Natural killer cell (primary cell): ENCODE measurements around the gene MYMX. TPM values are rescaled to one million over a fixed set of nuclear protein-coding genes. Genes with fewer than 3 reads are reported as not detected.

Experiments used
- ATAC-seq, 3 donors: fragments of 150-1000 bp in 2 of 3; fragments of 200-7000 bp in 1 of 3; cut with Tn5 transposase; 1 replicate in 1 of 3; 2 replicates in 2 of 3; pipeline ENCODE4 v1.10.0; 2021; ENCODE audit warnings: mild to moderate bottlenecking in 2 of 3, moderate library complexity in 2 of 3
- DNase-seq, 2 donors: peaks; one replicate each; pipeline versions ENCODE4 v3.0.0 to v3.0.0-alpha.2; 2013 to 2021; ENCODE audit warnings: mixed read lengths in 1 of 2
- H3K27ac ChIP-seq: one replicate; pipeline ENCODE4 v1.5.1; 2013; ENCODE audit warnings: mild to moderate bottlenecking, low read length
- H3K27me3 ChIP-seq: one replicate; pipeline ENCODE4 v1.6.1; 2013; ENCODE audit warnings: low read length; ENCODE audit not compliant: control insufficient read depth, insufficient read depth
- H3K36me3 ChIP-seq: one replicate; pipeline ENCODE4 v1.6.1; 2013; ENCODE audit warnings: low read length; ENCODE audit not compliant: control insufficient read depth, insufficient read depth
- H3K4me1 ChIP-seq: one replicate; pipeline ENCODE4 v1.6.1; 2013; ENCODE audit warnings: low read length; ENCODE audit not compliant: control insufficient read depth, insufficient read depth
- H3K4me3 ChIP-seq: one replicate; pipeline ENCODE4 v1.5.1; 2013; ENCODE audit warnings: low read length
- H3K9me3 ChIP-seq: one replicate; pipeline ENCODE4 v1.6.1; 2013; ENCODE audit warnings: low read length; ENCODE audit not compliant: control insufficient read depth, insufficient read depth
- H3K27ac Mint-ChIP-seq, 2 donors: one replicate each; pipeline ENCODE4 v1.8.0; 2022; ENCODE audit warnings: mild to moderate bottlenecking in 2 of 2, mixed read lengths in 2 of 2, moderate library complexity in 1 of 2
- H3K27me3 Mint-ChIP-seq, 2 donors: one replicate each; pipeline ENCODE4 v1.8.0; 2022; ENCODE audit warnings: low read depth in 2 of 2, mixed read lengths in 2 of 2
- H3K36me3 Mint-ChIP-seq: one replicate; pipeline ENCODE4 v1.8.0; 2022; ENCODE audit warnings: mixed read lengths
- H3K4me1 Mint-ChIP-seq, 2 donors: one replicate each; pipeline ENCODE4 v1.8.0; 2022; ENCODE audit warnings: mixed read lengths in 2 of 2
- H3K4me3 Mint-ChIP-seq: one replicate; pipeline ENCODE4 v1.8.0; 2022; ENCODE audit warnings: mild to moderate bottlenecking, moderate library complexity, mixed read lengths
- H3K9me3 Mint-ChIP-seq, 2 donors: one replicate each; pipeline ENCODE4 v1.8.0; 2022; ENCODE audit warnings: mixed read lengths in 2 of 2
- CTCF ChIP-seq: fragments of 200-600 bp; IDR thresholded peaks from one replicate; pipeline ENCODE4 v1.8.0; 2022; ENCODE audit warnings: antibody characterized with exemption
- WGBS: methylation state at CpG from one replicate; pipeline ENCODE4 v1.1.7; 2013; ENCODE audit warnings: missing lambda C conversion rate; ENCODE audit not compliant: insufficient coverage; 5-methylcytosine and 5-hydroxymethylcytosine counted together
- intact Hi-C: fragments of 100-400 bp; cut with micrococcal nuclease; formaldehyde crosslinking; loops from one replicate; pipeline ENCODE4 v1.14.2; 2022
- total RNA-seq, 4 donors: library from RNA; stranded (reverse); fragments of 120-200 nt in 1 of 4; gene quantifications; one replicate each; pipeline versions ENCODE4 v1.2.3 to v1.2.4, GENCODE V29; 2013 to 2022

Gene MYMX
- total RNA-seq, 3 donors from 2014 or later (not counting 1 experiment from before 2014, with no cell fraction given), result not detected

DNA sequence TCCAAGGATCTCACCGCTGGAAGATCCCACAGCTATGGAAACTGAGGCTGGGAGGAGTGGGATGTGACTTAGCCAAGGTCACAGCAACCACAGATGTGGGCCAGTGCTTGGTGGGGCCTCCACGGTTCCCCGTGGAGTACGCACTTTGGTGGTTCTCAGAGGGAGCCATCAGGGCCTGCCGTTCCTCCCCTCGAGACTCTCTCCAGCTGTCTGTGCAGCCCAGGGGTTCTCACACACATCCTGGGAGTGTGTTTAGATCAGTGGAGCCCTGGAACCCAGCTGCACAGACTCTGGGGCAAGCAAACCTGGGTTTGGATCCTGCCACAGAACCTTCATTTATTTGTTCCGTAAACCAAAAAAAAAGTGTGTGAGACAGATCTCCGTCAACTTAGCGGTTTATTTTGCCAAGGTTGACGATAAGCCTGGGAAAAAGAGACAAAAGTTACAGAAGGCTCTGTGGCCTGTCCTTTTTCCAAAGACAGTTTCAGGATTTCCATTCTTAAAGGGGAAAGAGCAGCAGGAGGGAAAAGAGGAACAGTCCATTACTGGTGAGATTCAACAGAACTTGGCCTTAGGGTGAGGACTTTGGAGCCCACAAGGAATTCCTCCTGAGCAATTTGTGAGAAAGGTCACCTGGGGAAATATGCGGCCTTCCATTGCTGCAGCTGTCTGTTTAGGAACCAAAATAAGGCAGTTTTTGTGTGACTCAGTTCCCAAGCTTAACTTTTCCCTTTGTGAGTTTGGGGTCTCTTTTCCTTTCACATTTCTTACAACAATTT lies 13.6 kb upstream of the MYMX start:
- H3K36me3 Mint-ChIP-seq, result no peaks in the 10 kb centered on the region
- no peak overlapping the region for H3K4me3 Mint-ChIP-seq
- no peaks in the 10 kb centered on the region for H3K9me3 ChIP-seq
- no peaks in the 10 kb centered on the region for H3K4me1 ChIP-seq
- H3K27me3 ChIP-seq, result no peaks in the 10 kb centered on the region
- no peaks in the 10 kb centered on the region for H3K4me1 Mint-ChIP-seq
- peaks cover 2 to 3% of the 10 kb centered on the region in 2 donors for H3K27me3 Mint-ChIP-seq
- intact Hi-C loops, result no loop called here
- ATAC-seq, result no peak
- no peaks in the 10 kb centered on the region for H3K9me3 Mint-ChIP-seq
- no peaks in the 10 kb centered on the region for H3K36me3 ChIP-seq
- no peak overlapping the region for H3K4me3 ChIP-seq
- no peak overlapping the region for H3K27ac Mint-ChIP-seq
- no peak for DNase-seq
- H3K27ac ChIP-seq, result no peak overlapping the region
- TF ChIP-seq CTCF, result no peak
- 94% methylated on average over 11 of the region's 11 CpGs for WGBS

DNA sequence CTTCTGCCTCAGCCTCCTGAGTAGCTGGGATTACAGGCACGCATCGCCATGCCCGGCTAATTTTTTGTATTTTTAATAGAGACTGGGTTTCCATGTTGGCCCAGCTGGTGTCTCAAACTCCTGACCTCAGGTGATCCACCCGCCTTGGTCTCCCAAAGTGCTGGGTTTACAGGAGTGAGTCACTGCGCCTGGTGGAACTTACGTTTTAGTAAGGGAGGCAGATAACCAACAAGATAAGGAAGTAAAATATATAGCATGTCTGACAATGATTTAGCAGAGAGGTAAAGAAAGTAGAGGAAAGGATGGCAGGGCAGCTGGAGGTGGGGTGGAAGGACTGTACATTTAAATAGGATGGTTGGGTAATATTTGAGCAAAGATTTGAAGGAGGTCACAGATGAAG lies 12.8 kb upstream of the MYMX start:
- Mint-ChIP-seq H3K27me3 (peaks cover 7 to 10% of the 10 kb centered on the region in 2 donors), H3K4me3 (no peak overlapping the region), H3K27ac (no peak overlapping the region), H3K36me3 (no peaks in the 10 kb centered on the region), H3K9me3 (no peaks in the 10 kb centered on the region), H3K4me1 (no peaks in the 10 kb centered on the region)
- Histone ChIP-seq H3K27me3 (no peaks in the 10 kb centered on the region), H3K27ac (no peak overlapping the region), H3K4me1 (no peaks in the 10 kb centered on the region), H3K9me3 (no peaks in the 10 kb centered on the region), H3K4me3 (no peak overlapping the region), H3K36me3 (no peaks in the 10 kb centered on the region)
- 89% methylated on average over 6 of the region's 6 CpGs for WGBS
- intact Hi-C loops, result no loop called here
- DNase-seq, result no peak
- ATAC-seq, result no peak
- no peak for TF ChIP-seq CTCF

GRCh38 chr6:44207966-44208365 lies 8.8 kb upstream of the MYMX start:
- no peak overlapping the region for H3K4me3 ChIP-seq
- no peak for DNase-seq
- no peaks in the 10 kb centered on the region for H3K9me3 ChIP-seq
- ATAC-seq, result no peak
- Mint-ChIP-seq H3K4me1 (no peaks in the 10 kb centered on the region), H3K9me3 (no peaks in the 10 kb centered on the region), H3K4me3 (no peak overlapping the region), H3K36me3 (no peaks in the 10 kb centered on the region), H3K27me3 (peaks cover 7 to 12% of the 10 kb centered on the region in 2 donors), H3K27ac (no peak overlapping the region)
- no peak for TF ChIP-seq CTCF
- H3K4me1 ChIP-seq, result no peaks in the 10 kb centered on the region
- no peaks in the 10 kb centered on the region for H3K27me3 ChIP-seq
- 92% methylated on average over 6 of the region's 6 CpGs for WGBS
- no peak overlapping the region for H3K27ac ChIP-seq
- H3K36me3 ChIP-seq, result no peaks in the 10 kb centered on the region
- intact Hi-C loops, result no loop called here

- Histone ChIP-seq H3K9me3 (no peaks in the 10 kb centered on the region), H3K27me3 (no peaks in the 10 kb centered on the region), H3K4me3 (no peak overlapping the region), H3K27ac (no peak overlapping the region), H3K36me3 (no peaks in the 10 kb centered on the region), H3K4me1 (no peaks in the 10 kb centered on the region)
- TF ChIP-seq CTCF, result no peak
- H3K27ac Mint-ChIP-seq, result no peak overlapping the region
- H3K4me1 Mint-ChIP-seq, result no peaks in the 10 kb centered on the region
- intact Hi-C loops, result no loop called here
- 87% methylated on average over 3 of the region's 3 CpGs for WGBS
- H3K9me3 Mint-ChIP-seq, result no peaks in the 10 kb centered on the region
- peaks cover 11 to 12% of the 10 kb centered on the region in 2 donors for H3K27me3 Mint-ChIP-seq
- no peaks in the 10 kb centered on the region for H3K36me3 Mint-ChIP-seq
- H3K4me3 Mint-ChIP-seq, result no peak overlapping the region
- ATAC-seq (no peak), DNase-seq (no peak)
Observed at GRCh38 chr6:44211284-44211683, 5.4 kb upstream of the MYMX start.
